ENCODE measurements around the gene MLYCD.

Gene MLYCD

DNA sequence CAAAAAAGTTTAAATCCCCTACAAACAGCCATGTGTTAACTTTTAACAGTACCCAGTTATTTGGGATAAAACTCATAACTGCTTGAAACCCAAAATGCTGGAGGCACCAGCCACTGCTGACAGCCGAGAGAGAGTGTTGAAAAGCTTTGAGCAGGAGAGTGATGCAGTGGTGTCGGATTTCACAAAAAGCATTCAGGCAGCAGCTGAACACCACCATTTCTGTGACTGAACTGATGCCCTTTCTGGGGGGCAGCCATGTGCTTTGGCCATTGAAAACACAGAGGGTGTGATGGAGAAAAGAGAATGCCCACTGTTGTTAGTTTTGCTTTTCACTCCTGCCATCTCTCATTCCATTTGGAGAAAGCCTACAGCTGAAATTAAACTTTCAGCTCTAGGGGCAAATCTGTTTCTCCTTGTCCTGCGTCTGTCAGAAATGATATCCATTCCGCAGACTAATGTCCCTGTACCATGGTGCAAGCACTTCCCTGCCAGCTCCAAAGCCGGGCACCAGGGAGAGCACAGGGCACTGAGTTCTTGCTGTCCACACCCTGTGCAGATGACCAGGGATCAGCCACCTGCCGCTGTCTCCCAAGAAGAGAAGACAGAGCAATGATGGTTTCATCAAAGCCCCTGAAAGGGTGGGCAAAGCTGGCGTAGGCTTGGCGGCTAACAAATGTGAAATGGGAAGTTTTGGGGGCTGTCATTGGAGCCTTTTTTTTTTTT is 16.6 kb upstream of the MLYCD start:
- Histone ChIP-seq H3K27me3 (ENCODE audit: insufficient read depth, low read length) (no peaks in the 10 kb centered on the region), H3K36me3 (ENCODE audit: insufficient read depth, low read length) (no peaks in the 10 kb centered on the region), H2AFZ (ENCODE audit: low read depth, low read length) (no peak overlapping the region), H3K4me3 (ENCODE audit: low read length) (no peak overlapping the region), H3K4me1 (ENCODE audit: insufficient read depth, low read length) (peaks cover 10% of the 10 kb centered on the region), H3K9me3 (ENCODE audit: low read length) (no peaks in the 10 kb centered on the region)

DNA sequence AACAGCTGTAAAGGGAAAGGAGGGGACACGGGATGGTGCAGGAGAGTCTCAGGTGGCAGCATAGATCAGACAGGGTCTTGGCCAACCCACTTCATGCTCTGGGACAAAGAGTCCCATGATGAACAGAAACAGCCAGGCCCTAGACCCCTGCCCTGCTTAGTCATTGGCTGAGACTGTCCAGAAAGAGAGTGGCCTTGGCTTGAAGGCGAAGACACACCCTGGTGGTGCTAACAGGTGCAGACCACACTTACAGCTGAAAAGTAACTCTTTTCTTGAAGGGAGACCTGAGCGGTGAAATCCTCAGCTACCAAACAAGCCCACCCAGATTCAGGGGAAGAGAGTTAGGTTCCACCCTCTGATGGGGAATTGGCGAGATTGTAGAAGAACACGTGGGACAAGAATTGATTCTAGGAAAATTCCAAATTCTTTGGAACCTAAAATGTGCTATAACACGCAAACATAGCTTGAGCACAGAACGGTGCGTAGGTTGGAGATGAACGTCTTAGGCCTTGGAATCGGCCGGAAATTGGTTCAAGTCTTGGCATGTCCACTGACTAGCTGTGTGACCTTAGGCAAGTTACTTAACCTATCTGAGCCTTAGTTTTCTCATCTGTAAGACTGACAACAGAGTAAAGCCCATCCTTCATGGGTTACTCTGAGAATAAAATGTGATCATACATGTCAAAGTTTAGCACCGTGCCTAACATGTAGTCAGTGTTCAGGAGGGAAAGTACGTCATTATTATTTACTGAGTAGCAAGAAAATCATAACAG is 12.5 kb upstream of the MLYCD start:
- no peak overlapping the region for H2AFZ ChIP-seq (ENCODE audit: low read depth, low read length)
- H3K27me3 ChIP-seq (ENCODE audit: insufficient read depth, low read length) = no peaks in the 10 kb centered on the region
- H3K36me3 ChIP-seq (ENCODE audit: insufficient read depth, low read length) = no peaks in the 10 kb centered on the region
- H3K9me3 ChIP-seq (ENCODE audit: low read length) = no peaks in the 10 kb centered on the region
- H3K4me1 ChIP-seq (ENCODE audit: insufficient read depth, low read length) = peaks cover 15% of the 10 kb centered on the region
- no peak overlapping the region for H3K4me3 ChIP-seq (ENCODE audit: low read length)

DNA sequence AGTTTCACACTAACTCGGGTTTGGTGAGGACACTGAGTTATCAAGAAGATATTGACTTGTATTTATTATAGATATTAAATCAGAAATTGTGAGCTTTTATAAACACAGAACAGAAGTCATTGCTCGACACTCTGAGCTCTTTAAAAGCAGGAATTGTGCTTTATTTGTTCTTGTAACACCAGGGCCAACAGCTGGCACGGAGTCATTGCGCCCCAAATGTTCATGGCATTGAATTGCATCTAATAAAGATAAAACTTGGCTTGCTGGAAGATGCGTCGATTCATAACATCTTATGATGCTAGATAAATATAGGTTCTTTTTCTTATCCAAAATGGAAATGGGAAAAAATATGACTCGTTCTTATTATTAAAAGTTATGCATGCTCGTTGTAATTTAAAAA is 11.8 kb upstream of the MLYCD start:
- peaks cover 14% of the 10 kb centered on the region for H3K4me1 ChIP-seq (ENCODE audit: insufficient read depth, low read length)
- H3K27me3 ChIP-seq (ENCODE audit: insufficient read depth, low read length) = no peaks in the 10 kb centered on the region
- no peaks in the 10 kb centered on the region for H3K36me3 ChIP-seq (ENCODE audit: insufficient read depth, low read length)
- peak overlapping the region; percentile 38 for H2AFZ ChIP-seq (ENCODE audit: low read depth, low read length)
- no peak overlapping the region for H3K4me3 ChIP-seq (ENCODE audit: low read length)
- H3K9me3 ChIP-seq (ENCODE audit: low read length) = no peaks in the 10 kb centered on the region

DNA sequence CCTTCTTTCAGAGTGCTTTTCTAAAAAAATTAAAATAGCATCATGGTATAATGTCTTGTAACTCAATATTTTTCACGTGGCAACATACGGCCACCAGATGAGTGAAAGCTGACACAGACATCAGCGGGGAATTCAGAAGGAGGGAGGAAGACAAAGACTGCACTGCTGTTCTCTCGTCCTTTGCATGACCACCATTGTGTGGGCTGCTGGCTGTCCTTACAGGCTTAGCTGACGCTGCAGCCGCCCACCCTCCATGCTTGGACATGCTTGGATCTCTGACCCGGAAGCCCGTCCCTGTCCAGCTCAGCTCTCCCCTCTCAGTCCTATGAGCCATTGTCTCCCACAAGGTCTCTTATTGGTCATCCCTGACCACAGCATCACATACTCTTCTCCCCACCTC is 11.4 kb upstream of the MLYCD start:
- no peaks in the 10 kb centered on the region for H3K36me3 ChIP-seq (ENCODE audit: insufficient read depth, low read length)
- no peak overlapping the region for H3K4me3 ChIP-seq (ENCODE audit: low read length)
- no peaks in the 10 kb centered on the region for H3K9me3 ChIP-seq (ENCODE audit: low read length)
- peak overlapping the region; percentile 38 for H2AFZ ChIP-seq (ENCODE audit: low read depth, low read length)
- H3K27me3 ChIP-seq (ENCODE audit: insufficient read depth, low read length) = no peaks in the 10 kb centered on the region
- peaks cover 9% of the 10 kb centered on the region for H3K4me1 ChIP-seq (ENCODE audit: insufficient read depth, low read length)

DNA sequence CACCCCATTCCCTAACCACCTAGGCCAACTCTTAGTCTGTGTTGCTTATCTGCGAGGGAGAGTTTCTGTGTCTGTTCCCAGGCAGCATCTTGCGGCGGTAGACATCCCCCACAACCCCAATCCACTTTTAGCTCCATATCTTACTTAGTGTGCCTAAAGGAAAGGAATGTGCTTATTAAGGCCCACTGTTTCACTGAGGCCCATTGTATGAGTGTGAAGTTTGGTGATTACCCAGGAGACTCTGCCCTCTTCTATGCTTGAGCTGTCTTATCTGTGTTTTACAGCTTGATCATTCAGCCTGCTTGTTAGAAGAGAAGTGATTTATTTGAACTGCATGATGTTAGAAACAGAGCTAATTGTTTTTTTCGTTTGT is 10.3 kb upstream of the MLYCD start:
- peaks cover 3% of the 10 kb centered on the region for H3K9me3 ChIP-seq (ENCODE audit: low read length)
- no peaks in the 10 kb centered on the region for H3K36me3 ChIP-seq (ENCODE audit: insufficient read depth, low read length)
- no peak overlapping the region for H2AFZ ChIP-seq (ENCODE audit: low read depth, low read length)
- no peaks in the 10 kb centered on the region for H3K27me3 ChIP-seq (ENCODE audit: insufficient read depth, low read length)
- peaks cover 9% of the 10 kb centered on the region for H3K4me1 ChIP-seq (ENCODE audit: insufficient read depth, low read length)
- no peak overlapping the region for H3K4me3 ChIP-seq (ENCODE audit: low read length)

DNA sequence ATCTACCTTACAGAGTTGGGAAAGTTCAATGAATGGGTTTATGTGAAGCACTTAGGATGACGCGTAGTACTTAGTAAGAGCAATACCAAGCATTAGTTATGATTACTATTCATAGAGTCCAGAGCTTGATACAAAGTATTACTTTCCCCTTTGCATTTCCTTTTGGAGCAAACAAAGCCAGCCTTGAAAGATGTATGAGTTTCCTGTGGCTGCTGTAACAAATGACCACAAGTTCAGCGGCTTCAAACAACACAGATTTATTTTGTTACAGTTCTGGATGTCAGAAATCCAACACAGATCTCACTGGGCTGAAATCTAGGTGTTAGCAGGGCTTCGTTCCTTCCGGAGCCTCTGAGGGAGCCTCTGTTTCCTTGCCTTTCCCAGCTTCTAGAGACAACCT is 8.6 kb upstream of the MLYCD start:
- H3K4me3 ChIP-seq (ENCODE audit: low read length) = no peak overlapping the region
- H3K27me3 ChIP-seq (ENCODE audit: insufficient read depth, low read length) = no peaks in the 10 kb centered on the region
- peaks cover 9% of the 10 kb centered on the region for H3K4me1 ChIP-seq (ENCODE audit: insufficient read depth, low read length)
- no peaks in the 10 kb centered on the region for H3K36me3 ChIP-seq (ENCODE audit: insufficient read depth, low read length)
- H2AFZ ChIP-seq (ENCODE audit: low read depth, low read length) = no peak overlapping the region
- H3K9me3 ChIP-seq (ENCODE audit: low read length) = peaks cover 3% of the 10 kb centered on the region

DNA sequence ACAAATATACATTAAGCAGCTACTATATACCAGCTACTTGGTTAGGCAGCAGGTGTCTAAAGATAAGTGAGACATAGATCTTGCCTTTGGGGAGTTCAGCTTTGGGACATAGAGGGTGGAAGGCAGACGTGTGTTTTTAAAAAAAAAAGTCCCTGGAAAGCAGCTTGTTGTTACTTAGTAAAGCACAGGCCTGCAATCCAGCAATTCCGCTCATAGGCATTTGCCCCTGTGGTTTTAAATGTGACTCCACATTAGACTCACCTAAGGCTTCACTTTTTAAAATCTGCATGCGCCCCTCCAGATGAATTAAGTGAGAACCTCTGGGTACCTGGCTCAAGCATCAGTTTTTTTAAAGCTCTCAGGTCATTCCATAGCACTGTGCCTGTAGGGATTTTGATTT is 7.2 kb upstream of the MLYCD start:
- no peaks in the 10 kb centered on the region for H3K36me3 ChIP-seq (ENCODE audit: insufficient read depth, low read length)
- H3K27me3 ChIP-seq (ENCODE audit: insufficient read depth, low read length) = no peaks in the 10 kb centered on the region
- H2AFZ ChIP-seq (ENCODE audit: low read depth, low read length) = no peak overlapping the region
- H3K4me3 ChIP-seq (ENCODE audit: low read length) = no peak overlapping the region
- peaks cover 9% of the 10 kb centered on the region for H3K4me1 ChIP-seq (ENCODE audit: insufficient read depth, low read length)
- peaks cover 3% of the 10 kb centered on the region for H3K9me3 ChIP-seq (ENCODE audit: low read length)

DNA sequence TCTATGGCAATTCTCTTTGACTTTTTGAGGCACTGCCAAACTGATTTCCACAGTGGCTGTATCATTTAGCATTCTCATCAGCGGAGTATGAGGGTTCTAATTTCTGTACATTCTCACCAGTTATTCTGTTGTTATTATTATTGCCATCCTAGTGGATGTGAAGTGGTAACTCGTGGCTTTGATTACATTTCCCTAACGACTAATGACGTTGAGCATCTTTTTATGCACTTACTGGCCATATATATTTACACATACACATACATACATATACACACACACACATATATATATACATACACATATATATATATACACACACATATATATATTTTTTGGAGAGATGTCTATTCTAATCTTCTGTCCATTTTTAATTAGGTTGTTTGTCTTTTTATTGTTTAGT is 3.7 kb upstream of the MLYCD start:
- H3K27me3 ChIP-seq (ENCODE audit: insufficient read depth, low read length) = no peaks in the 10 kb centered on the region
- H3K4me1 ChIP-seq (ENCODE audit: insufficient read depth, low read length) = peaks cover 15% of the 10 kb centered on the region
- no peak overlapping the region for H3K4me3 ChIP-seq (ENCODE audit: low read length)
- no peak overlapping the region for H2AFZ ChIP-seq (ENCODE audit: low read depth, low read length)
- H3K36me3 ChIP-seq (ENCODE audit: insufficient read depth, low read length) = no peaks in the 10 kb centered on the region
- H3K9me3 ChIP-seq (ENCODE audit: low read length) = peaks cover 3% of the 10 kb centered on the region

DNA sequence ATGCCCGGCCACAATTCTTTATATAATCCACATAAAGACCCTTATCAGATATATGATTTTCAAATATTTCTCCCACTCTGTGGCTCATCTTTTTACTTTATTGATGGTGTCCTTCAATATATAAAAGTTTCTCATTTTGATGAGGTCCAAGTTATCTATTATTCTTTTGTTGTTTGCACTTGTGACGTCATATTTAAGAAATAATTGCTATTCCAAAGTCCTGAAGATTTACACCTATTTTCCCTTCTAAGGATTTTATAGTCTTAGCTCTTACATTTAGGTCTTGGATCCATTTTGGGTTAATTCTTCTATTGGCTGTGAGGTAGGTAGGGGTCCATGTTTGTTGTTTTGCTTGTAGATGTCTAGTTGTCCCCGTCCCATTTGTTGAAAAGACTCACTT is 3.0 kb upstream of the MLYCD start:
- Histone ChIP-seq H3K36me3 (ENCODE audit: insufficient read depth, low read length) (no peaks in the 10 kb centered on the region), H3K4me1 (ENCODE audit: insufficient read depth, low read length) (peaks cover 15% of the 10 kb centered on the region), H3K4me3 (ENCODE audit: low read length) (no peak overlapping the region), H3K9me3 (ENCODE audit: low read length) (peaks cover 3% of the 10 kb centered on the region), H3K27me3 (ENCODE audit: insufficient read depth, low read length) (no peaks in the 10 kb centered on the region), H2AFZ (ENCODE audit: low read depth, low read length) (no peak overlapping the region)

DNA sequence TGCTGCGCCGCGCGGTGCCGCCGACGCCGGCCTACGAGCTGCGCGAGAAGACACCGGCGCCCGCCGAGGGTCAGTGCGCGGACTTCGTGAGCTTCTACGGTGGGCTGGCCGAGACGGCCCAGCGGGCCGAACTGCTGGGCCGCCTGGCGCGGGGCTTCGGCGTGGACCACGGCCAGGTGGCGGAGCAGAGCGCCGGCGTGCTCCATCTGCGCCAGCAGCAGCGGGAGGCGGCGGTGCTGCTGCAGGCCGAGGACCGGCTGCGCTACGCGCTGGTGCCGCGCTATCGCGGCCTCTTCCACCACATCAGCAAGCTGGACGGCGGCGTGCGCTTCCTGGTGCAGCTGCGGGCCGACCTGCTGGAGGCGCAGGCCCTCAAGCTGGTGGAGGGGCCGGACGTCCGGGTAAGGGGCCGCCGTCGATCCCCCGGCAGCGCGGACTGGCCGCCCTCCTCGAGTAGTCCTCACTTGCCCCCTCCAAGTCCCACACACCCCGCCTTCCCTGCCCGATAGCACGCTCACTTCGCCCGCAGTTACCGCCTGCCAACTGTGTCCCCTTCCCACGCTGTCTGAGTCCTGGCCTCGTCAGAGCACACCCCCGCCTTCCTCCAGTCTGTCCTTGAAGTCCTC is 470 bp downstream of the MLYCD start:
- H3K4me3 ChIP-seq (ENCODE audit: low read length) = peak overlapping the region; percentile 67
- peaks cover 33% of the 10 kb centered on the region for H3K4me1 ChIP-seq (ENCODE audit: insufficient read depth, low read length)
- no peaks in the 10 kb centered on the region for H3K36me3 ChIP-seq (ENCODE audit: insufficient read depth, low read length)
- H3K27me3 ChIP-seq (ENCODE audit: insufficient read depth, low read length) = no peaks in the 10 kb centered on the region
- H2AFZ ChIP-seq (ENCODE audit: low read depth, low read length) = peak overlapping the region; percentile 65
- H3K9me3 ChIP-seq (ENCODE audit: low read length) = no peaks in the 10 kb centered on the region

DNA sequence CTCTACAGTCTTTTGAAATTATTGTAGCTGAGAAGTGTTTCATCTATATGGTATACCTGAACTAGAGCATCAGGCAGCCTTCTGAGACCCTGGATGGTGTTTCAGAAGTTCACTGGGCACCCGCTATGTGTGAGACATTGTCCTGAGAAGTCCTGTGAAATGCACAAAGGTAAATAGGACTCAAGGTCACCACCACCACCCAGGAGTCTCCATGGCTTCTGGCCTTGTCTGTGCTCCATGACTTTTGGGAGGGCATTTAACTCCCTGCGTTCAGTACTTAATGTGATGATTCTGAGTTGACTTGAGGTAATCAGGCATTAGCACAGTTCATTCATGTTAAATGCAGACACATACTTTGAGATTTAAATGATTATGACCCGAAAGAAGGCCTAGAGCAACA is 1.1 kb downstream of the MLYCD start:
- Histone ChIP-seq H3K4me3 (ENCODE audit: low read length) (peak overlapping the region; percentile 67), H3K9me3 (ENCODE audit: low read length) (no peaks in the 10 kb centered on the region), H3K4me1 (ENCODE audit: insufficient read depth, low read length) (peaks cover 33% of the 10 kb centered on the region)

DNA sequence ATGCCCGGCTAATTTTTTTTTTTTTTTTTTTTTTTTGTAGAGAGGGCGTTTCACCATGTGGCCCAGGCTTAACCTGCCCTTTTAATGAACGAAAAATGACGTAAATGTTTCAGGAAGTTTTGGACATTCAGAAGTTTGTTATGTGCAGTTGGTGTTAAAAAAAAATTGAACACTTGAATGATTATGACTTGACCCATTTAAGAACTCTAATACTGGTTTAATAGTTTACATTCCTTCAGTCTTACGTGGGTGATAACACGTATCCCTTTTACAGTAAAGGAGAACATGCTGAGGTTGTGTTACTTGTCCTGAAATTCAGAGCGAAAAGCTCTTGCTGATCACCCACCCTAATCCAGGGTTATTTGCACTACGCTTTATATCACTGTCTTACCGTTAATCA is 1.7 kb downstream of the MLYCD start:
- no peaks in the 10 kb centered on the region for H3K9me3 ChIP-seq (ENCODE audit: low read length)
- H2AFZ ChIP-seq (ENCODE audit: low read depth, low read length) = no peak overlapping the region
- H3K27me3 ChIP-seq (ENCODE audit: insufficient read depth, low read length) = no peaks in the 10 kb centered on the region
- peaks cover 33% of the 10 kb centered on the region for H3K4me1 ChIP-seq (ENCODE audit: insufficient read depth, low read length)
- H3K36me3 ChIP-seq (ENCODE audit: insufficient read depth, low read length) = no peaks in the 10 kb centered on the region
- H3K4me3 ChIP-seq (ENCODE audit: low read length) = no peak overlapping the region

More for the DNA sequence above, 1.1 kb downstream of the MLYCD start:
- no peak overlapping the region for H2AFZ ChIP-seq (ENCODE audit: low read depth, low read length)
- no peaks in the 10 kb centered on the region for H3K27me3 ChIP-seq (ENCODE audit: insufficient read depth, low read length)
- H3K36me3 ChIP-seq (ENCODE audit: insufficient read depth, low read length) = no peaks in the 10 kb centered on the region

DNA sequence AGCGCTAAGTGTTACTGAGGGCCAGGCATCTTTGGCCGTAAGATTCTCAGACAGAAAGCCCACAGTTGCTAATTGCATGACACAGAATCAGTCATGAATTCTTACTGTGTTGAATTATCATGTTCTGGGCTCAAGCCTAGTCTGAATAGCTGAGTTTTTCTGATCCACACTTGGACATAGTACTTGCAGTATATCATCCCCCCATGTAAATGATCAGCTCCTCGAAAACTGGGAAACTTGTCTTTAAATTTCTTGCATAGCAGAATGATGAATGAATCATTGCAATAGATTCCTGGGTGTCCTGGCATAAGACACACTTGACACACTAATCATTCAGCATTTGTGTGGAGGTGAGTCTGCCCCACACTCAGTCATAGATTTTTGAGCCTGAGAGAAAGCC is 2.2 kb downstream of the MLYCD start:
- Histone ChIP-seq H3K4me1 (ENCODE audit: insufficient read depth, low read length) (peaks cover 37% of the 10 kb centered on the region), H2AFZ (ENCODE audit: low read depth, low read length) (no peak overlapping the region), H3K27me3 (ENCODE audit: insufficient read depth, low read length) (no peaks in the 10 kb centered on the region), H3K36me3 (ENCODE audit: insufficient read depth, low read length) (no peaks in the 10 kb centered on the region), H3K9me3 (ENCODE audit: low read length) (no peaks in the 10 kb centered on the region), H3K4me3 (ENCODE audit: low read length) (no peak overlapping the region)

Measured in neuron (in vitro differentiated cells).